ENCODE data around the gene DTX3.

DNA sequence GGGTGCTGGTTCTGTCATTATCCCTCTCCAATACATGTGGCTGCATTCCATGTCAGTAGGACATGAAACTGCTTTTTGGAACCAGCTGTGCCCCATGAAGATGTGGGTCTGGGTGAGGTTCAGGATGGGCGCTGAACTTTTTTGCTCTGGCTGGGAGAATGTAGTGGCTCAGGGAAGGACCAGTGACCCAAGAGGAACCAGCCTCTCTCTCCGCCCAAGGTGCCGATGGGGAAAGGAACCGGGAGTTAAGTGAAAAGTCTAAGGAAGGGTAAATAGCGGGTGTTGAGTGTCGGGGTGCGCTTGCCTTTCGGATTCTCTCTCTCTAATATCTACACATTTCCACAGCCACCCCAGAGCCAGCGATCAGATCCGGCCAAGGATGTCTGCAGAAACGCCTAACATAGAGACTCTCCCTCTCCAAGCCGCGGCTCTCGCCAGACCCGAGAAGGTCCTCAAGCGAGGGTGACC is 14.4 kb downstream of the DTX3 start:
- no peak for TF ChIP-seq ZNF747 (tag by site-specific recombination; IDR thresholded peaks at IDR 0.05)
- no peak for TF ChIP-seq CTCF (tag by site-specific recombination; IDR thresholded peaks at IDR 0.05)
- TF ChIP-seq SALL2 (tag by site-specific recombination; IDR thresholded peaks at IDR 0.05; ENCODE audit: borderline replicate concordance): no peak
- no peak for TF ChIP-seq GLI4 (tag by site-specific recombination; IDR thresholded peaks at IDR 0.05)
